Astrocyte (in vitro differentiated cells and primary cell): Measurements from ENCODE around the gene MS4A10.

Source experiments
- CTCF ChIP-seq: IDR thresholded peaks from 2 replicates; pipeline ENCODE4 v1.5.1; 2011; ENCODE audit warnings: low read depth, mild to moderate bottlenecking, inconsistent platforms, low read length, moderate library complexity; ENCODE audit not compliant: insufficient read depth
- EZH2 ChIP-seq: IDR thresholded peaks from 2 replicates; pipeline ENCODE4 v1.6.1; 2012; ENCODE audit warnings: mild to moderate bottlenecking, low read length, inconsistent platforms; ENCODE audit not compliant: insufficient read depth

- TF ChIP-seq CTCF, result no peak
- no peak for TF ChIP-seq EZH2
Observed at GRCh38 chr11:60788401-60789125, 3.4 kb downstream of the MS4A10 start.
